Endodermal cell (in vitro differentiated cells): ENCODE data around the gene ST7. TPM values are rescaled to one million over a fixed set of nuclear protein-coding genes. Genes with fewer than 3 reads are reported as not detected.

Source experiments
- DNase-seq: peaks from one replicate; pipeline ENCODE4 v3.0.0-alpha.2; 2017
- H3K27ac ChIP-seq: 2 replicates; pipeline ENCODE4 v1.5.1; 2013; ENCODE audit warnings: mild to moderate bottlenecking, low read depth, low read length, moderate library complexity
- H3K27me3 ChIP-seq: 2 replicates; pipeline ENCODE4 v1.6.1; 2013; ENCODE audit warnings: mild to moderate bottlenecking, low read length, moderate library complexity; ENCODE audit not compliant: insufficient read depth, control insufficient read depth, poor library complexity, severe bottlenecking
- H3K36me3 ChIP-seq: 2 replicates; pipeline ENCODE4 v1.7.0; 2013; ENCODE audit warnings: mild to moderate bottlenecking, low read length, moderate library complexity; ENCODE audit not compliant: control insufficient read depth, insufficient read depth
- H3K4me1 ChIP-seq: one replicate; pipeline ENCODE4 v1.7.0; 2013; ENCODE audit warnings: low read length; ENCODE audit not compliant: control insufficient read depth, insufficient read depth
- H3K4me3 ChIP-seq: 2 replicates; pipeline ENCODE4 v1.5.1; 2013; ENCODE audit warnings: mild to moderate bottlenecking, low read length, moderate library complexity
- H3K9ac ChIP-seq: 2 replicates; pipeline ENCODE4 v1.6.1; 2013; ENCODE audit warnings: mild to moderate bottlenecking, low read length, moderate library complexity; ENCODE audit not compliant: poor library complexity, severe bottlenecking; ENCODE audit errors: extremely low read depth
- H3K9me3 ChIP-seq: 2 replicates; pipeline ENCODE4 v1.6.1; 2013; ENCODE audit warnings: mild to moderate bottlenecking, low read length, moderate library complexity; ENCODE audit not compliant: control insufficient read depth
- H3K27ac Mint-ChIP-seq: 2 replicates; pipeline ENCODE4 v1.8.0; 2020; ENCODE audit warnings: mixed read lengths
- H3K27me3 Mint-ChIP-seq: 2 replicates; pipeline ENCODE4 v1.8.0; 2021; ENCODE audit warnings: mild to moderate bottlenecking, mixed read lengths; ENCODE audit not compliant: insufficient read depth
- H3K36me3 Mint-ChIP-seq: 2 replicates; pipeline ENCODE4 v1.8.0; 2020; ENCODE audit warnings: low read depth, mixed read lengths
- H3K4me1 Mint-ChIP-seq: 2 replicates; pipeline ENCODE4 v1.8.0; 2020; ENCODE audit warnings: mixed read lengths
- H3K4me3 Mint-ChIP-seq: 2 replicates; pipeline ENCODE4 v1.8.0; 2020; ENCODE audit warnings: mild to moderate bottlenecking, moderate library complexity, mixed read lengths
- H3K9me3 Mint-ChIP-seq: 2 replicates; pipeline ENCODE4 v1.8.0; 2020; ENCODE audit warnings: mild to moderate bottlenecking, mixed read lengths
- WGBS, 2 experiments: methylation state at CpG; one replicate each; pipeline versions ENCODE4 v1.1.5 to v1.1.7; 2013; ENCODE audit warnings: missing lambda C conversion rate in 2 of 2, mixed read lengths in 1 of 2; ENCODE audit not compliant: insufficient coverage in 1 of 2, insufficient read length in 1 of 2; 5-methylcytosine and 5-hydroxymethylcytosine counted together
- total RNA-seq, 2 donors: library from RNA; stranded (reverse); fragmentation: NEBNext Ultra II Directional in 1 of 2; extraction: Animal tissue kit (Norgen Biotek cat#: 25700) in 1 of 2; gene quantifications; 2 replicates in 1 of 2; 3 replicates in 1 of 2; pipeline ENCODE4 v1.2.1, GENCODE V29; 2021
- TF ChIP-seq, protein P1 (sequence below): fragments of 200-600 bp; sonication (generic); conservative IDR thresholded peaks from 2 replicates; pipeline ENCODE4 v1.5.0; 2021; ENCODE audit warnings: antibody characterized with exemption, mild to moderate bottlenecking

Gene ST7
- total RNA-seq, 2 donors from 2014 or later = 6.4 to 8.9 TPM

DNA sequence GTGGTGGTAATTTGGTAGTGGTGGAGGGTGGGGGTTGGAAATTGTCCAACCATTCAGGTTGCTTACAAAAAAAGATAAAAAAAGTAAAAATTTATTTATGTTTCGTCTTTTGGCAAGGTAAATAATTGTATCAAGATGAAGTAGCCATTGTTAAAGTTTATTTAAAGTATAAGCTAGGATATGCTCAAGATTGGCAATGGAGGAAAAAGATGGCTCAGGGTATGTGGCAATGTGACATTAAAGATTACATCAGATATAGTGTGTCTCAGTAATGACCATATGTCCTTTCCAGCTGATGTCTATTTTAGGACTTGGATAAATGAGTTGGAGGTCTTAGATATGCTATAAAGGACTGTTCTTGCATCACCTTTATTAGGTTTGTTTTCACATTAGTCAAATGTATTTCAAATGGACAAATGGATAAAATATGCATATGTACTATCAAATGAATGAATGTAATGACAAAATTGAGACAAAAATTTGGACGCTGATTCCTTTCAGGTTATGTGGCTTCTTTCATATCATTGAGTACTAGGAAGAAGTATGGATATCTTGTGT lies 60.9 kb downstream of the ST7 start:
- Mint-ChIP-seq H3K9me3 (no peaks in the 10 kb centered on the region), H3K27ac (no peak overlapping the region), H3K36me3 (no peaks in the 10 kb centered on the region), H3K4me3 (no peak overlapping the region), H3K4me1 (peaks cover 16% of the 10 kb centered on the region), H3K27me3 (peaks cover 48% of the 10 kb centered on the region)
- no peak overlapping the region for H3K9ac ChIP-seq
- H3K27me3 ChIP-seq = peaks cover 93% of the 10 kb centered on the region
- H3K27ac ChIP-seq = no peak overlapping the region
- no peaks in the 10 kb centered on the region for H3K9me3 ChIP-seq
- H3K4me3 ChIP-seq = no peak overlapping the region
- no peaks in the 10 kb centered on the region for H3K36me3 ChIP-seq
- TF ChIP-seq, protein P1, sequence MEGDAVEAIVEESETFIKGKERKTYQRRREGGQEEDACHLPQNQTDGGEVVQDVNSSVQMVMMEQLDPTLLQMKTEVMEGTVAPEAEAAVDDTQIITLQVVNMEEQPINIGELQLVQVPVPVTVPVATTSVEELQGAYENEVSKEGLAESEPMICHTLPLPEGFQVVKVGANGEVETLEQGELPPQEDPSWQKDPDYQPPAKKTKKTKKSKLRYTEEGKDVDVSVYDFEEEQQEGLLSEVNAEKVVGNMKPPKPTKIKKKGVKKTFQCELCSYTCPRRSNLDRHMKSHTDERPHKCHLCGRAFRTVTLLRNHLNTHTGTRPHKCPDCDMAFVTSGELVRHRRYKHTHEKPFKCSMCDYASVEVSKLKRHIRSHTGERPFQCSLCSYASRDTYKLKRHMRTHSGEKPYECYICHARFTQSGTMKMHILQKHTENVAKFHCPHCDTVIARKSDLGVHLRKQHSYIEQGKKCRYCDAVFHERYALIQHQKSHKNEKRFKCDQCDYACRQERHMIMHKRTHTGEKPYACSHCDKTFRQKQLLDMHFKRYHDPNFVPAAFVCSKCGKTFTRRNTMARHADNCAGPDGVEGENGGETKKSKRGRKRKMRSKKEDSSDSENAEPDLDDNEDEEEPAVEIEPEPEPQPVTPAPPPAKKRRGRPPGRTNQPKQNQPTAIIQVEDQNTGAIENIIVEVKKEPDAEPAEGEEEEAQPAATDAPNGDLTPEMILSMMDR = no peak
- H3K4me1 ChIP-seq = no peaks in the 10 kb centered on the region
- DNase-seq = no peak
- 91 to 94% methylated on average over 2 of the region's 2 CpGs for WGBS, 2 experiments

DNA sequence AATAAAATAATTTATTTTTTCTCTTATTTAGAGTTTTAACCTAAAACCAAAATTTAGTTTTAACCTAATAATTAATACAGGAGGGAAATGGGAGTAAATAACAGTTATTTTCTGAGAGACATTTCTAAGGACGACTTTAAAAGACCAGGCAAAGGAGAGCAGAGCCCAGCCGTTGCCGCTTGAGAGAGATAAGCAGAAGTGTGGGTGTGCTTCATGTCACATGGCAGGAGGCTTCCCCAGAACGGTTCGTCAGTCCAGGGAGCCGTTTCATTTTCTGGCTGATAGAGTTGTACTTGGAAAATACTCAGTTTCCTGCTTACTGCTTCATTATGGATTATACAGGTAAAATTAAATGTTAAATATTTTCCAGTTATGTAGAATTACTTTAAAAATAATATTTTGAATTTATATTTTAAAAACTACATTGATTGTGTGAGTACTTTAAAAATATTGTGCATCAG lies 61.4 kb downstream of the ST7 start:
- Mint-ChIP-seq H3K27ac (no peak overlapping the region), H3K4me3 (no peak overlapping the region), H3K4me1 (peaks cover 15% of the 10 kb centered on the region), H3K27me3 (peaks cover 45% of the 10 kb centered on the region), H3K9me3 (no peaks in the 10 kb centered on the region), H3K36me3 (no peaks in the 10 kb centered on the region)
- no peak for DNase-seq
- TF ChIP-seq, protein P1 = no peak
- no peak overlapping the region for H3K27ac ChIP-seq
- no peaks in the 10 kb centered on the region for H3K9me3 ChIP-seq
- no peaks in the 10 kb centered on the region for H3K36me3 ChIP-seq
- H3K4me1 ChIP-seq = no peaks in the 10 kb centered on the region
- WGBS, 2 experiments = 75 to 93% methylated on average over 3 to 6 of the region's 6 CpGs
- H3K9ac ChIP-seq = no peak overlapping the region
- H3K4me3 ChIP-seq = no peak overlapping the region
- H3K27me3 ChIP-seq = peaks cover 93% of the 10 kb centered on the region

DNA sequence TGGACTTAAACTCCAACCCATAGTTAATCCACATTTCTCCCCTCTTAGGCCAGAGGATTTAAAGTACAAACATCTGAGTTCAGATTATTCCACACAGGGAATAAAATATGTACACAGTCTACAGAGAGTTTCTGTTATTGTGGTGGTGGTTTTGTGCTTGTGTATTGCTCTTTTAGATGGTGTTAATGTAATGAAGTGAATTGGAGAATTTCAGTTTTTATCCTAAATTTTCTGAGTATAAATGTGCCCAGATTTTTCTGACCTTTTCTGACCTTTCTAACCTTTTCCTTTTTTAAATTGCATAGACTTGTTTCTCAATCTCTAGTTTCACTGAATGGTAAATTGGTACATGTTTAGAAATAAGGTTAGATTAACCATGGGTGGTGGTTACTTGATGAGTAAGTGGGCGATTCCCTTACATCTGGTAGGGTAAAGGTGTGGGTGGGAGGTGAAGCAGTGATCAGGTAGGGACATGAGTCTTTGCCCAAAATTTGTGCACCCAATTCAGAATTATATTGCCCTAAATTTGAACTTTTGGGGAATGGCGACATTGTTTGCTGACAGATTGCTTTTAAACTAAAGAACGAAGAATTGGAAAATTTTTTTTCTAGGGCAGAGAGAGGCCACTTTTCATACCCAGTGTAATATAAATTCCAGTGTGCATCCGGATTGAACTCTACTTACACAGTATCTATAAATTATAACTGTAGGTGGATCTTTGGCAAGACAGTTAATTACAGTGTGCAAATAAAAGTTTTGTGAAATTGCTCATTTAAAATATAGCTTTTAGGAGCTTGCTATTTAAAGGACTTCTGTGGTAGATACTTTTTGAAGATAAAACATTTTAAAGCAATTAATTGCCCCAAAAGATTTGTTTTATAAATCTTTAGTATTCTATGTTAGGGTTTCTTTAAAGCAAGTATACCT lies 62.2 kb downstream of the ST7 start:
- DNase-seq = no peak
- Histone ChIP-seq H3K4me3 (no peak overlapping the region), H3K9me3 (no peaks in the 10 kb centered on the region), H3K9ac (no peak overlapping the region), H3K36me3 (no peaks in the 10 kb centered on the region), H3K4me1 (peaks cover 2% of the 10 kb centered on the region), H3K27me3 (peaks cover 88% of the 10 kb centered on the region), H3K27ac (no peak overlapping the region)
- 93 to 94% methylated on average over 2 to 3 of the region's 4 CpGs for WGBS, 2 experiments
- TF ChIP-seq, protein P1 = no peak
- H3K4me1 Mint-ChIP-seq = peaks cover 15% of the 10 kb centered on the region
- H3K27me3 Mint-ChIP-seq = peaks cover 36% of the 10 kb centered on the region
- H3K4me3 Mint-ChIP-seq = no peak overlapping the region
- H3K36me3 Mint-ChIP-seq = no peaks in the 10 kb centered on the region
- no peak overlapping the region for H3K27ac Mint-ChIP-seq
- H3K9me3 Mint-ChIP-seq = no peaks in the 10 kb centered on the region
